Measurements from ENCODE around the gene SASH3.

The SASH3 gene

DNA sequence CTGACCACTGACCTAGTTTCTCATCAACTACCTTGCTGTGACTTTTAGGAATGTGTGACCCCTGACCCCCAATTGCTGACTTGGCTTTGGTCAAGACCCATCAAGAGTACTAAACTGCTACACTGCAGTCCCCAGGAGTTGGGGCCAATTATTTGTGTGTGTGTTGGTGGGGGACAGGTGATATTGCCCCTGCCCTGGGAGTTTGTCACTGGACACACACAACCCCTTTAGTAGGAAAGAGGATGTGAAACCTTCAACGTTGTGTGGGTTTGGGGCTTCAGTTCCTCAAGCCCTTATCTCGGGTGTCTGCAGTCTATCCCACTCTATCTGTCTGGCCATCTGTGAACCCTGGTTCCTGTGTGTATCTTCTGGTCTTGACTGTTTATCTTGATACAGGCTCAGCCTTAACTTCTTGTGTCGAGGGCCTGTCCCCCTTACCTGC, 6.5 kb downstream of the SASH3 start:
- Histone ChIP-seq H3K4me1 (ENCODE audit: control insufficient read depth in 1 of 2, insufficient read depth in 1 of 2, low read depth in 1 of 2, low read length in 1 of 2) (peaks cover 61 to 62% of the 10 kb centered on the region in 2 experiments), H3K4me3 (ENCODE audit: low read depth in 1 of 2, low read length in 1 of 2) (peak overlapping the region; percentile 71 to 93), H3K27ac (peak overlapping the region; percentile 99), H3K27me3 (no peaks in the 10 kb centered on the region), H3K36me3 (peaks cover 69% of the 10 kb centered on the region), H3K9me3 (no peaks in the 10 kb centered on the region)
- no peak for TF ChIP-seq CTCF (IDR thresholded peaks at IDR 0.05)

DNA sequence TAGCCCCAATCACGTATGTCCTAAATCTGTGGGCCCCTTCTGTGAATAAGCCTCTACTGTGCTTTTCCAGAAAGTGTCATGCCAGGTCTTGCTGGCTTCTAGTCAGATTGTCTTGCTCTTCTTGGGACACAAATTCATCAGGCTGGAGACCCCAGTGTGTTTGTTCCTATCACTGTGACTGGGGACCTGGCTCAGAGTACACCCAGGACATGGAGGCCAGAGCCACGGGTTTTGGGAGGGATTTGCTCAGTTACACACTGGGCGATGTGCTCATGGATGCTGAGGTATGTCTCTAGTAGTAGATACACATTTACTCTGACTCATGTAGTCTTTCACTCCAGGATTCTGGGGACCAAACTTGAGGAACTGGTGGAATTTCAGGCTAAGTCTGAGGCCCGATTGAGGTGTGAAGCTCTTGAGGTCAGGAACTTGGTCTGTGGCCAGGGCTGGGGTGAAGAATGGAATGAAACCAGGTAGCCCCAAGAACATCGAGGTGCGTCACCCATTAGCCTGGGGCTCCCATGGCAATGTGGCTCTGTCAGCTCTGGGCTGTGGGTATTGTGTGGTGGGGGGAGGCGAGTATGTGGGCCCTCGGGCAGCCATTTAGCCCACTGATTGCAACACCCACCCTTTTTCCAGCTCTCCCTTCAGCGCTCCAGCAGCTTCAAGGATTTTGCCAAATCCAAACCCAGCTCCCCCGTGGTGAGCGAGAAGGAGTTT, 7.7 kb downstream of the SASH3 start:
- Histone ChIP-seq H3K27ac (peak overlapping the region; percentile 53), H3K9me3 (no peaks in the 10 kb centered on the region), H3K4me3 (ENCODE audit: low read depth in 1 of 2, low read length in 1 of 2) (no peak overlapping the region), H3K27me3 (no peaks in the 10 kb centered on the region), H3K36me3 (peaks cover 81% of the 10 kb centered on the region), H3K4me1 (ENCODE audit: control insufficient read depth in 1 of 2, insufficient read depth in 1 of 2, low read depth in 1 of 2, low read length in 1 of 2) (peaks cover 50% of the 10 kb centered on the region in 2 experiments)
- no peak for TF ChIP-seq CTCF (IDR thresholded peaks at IDR 0.05)

GRCh38 chrX:129788527-129788926, 8.8 kb downstream of the SASH3 start:
- Histone ChIP-seq H3K4me1 (ENCODE audit: control insufficient read depth in 1 of 2, insufficient read depth in 1 of 2, low read depth in 1 of 2, low read length in 1 of 2) (peaks cover 40% of the 10 kb centered on the region in 2 experiments), H3K27me3 (no peaks in the 10 kb centered on the region), H3K36me3 (peaks cover 81% of the 10 kb centered on the region), H3K27ac (peak overlapping the region; percentile 53), H3K4me3 (ENCODE audit: low read depth in 1 of 2, low read length in 1 of 2) (no peak overlapping the region), H3K9me3 (no peaks in the 10 kb centered on the region)
- TF ChIP-seq CTCF (IDR thresholded peaks at IDR 0.05) = no peak

GRCh38 chrX:129790146-129790545, 10.4 kb downstream of the SASH3 start:
- peaks cover 84% of the 10 kb centered on the region for H3K36me3 ChIP-seq
- H3K9me3 ChIP-seq = no peaks in the 10 kb centered on the region
- H3K4me3 ChIP-seq (ENCODE audit: low read depth in 1 of 2, low read length in 1 of 2) = no peak overlapping the region
- peaks cover 24 to 25% of the 10 kb centered on the region in 2 experiments for H3K4me1 ChIP-seq (ENCODE audit: control insufficient read depth in 1 of 2, insufficient read depth in 1 of 2, low read depth in 1 of 2, low read length in 1 of 2)
- no peaks in the 10 kb centered on the region for H3K27me3 ChIP-seq
- H3K27ac ChIP-seq = peak overlapping the region; percentile 42
- TF ChIP-seq CTCF (IDR thresholded peaks at IDR 0.05) = no peak

- H3K27me3 ChIP-seq = no peaks in the 10 kb centered on the region
- H3K4me1 ChIP-seq (ENCODE audit: control insufficient read depth in 1 of 2, insufficient read depth in 1 of 2, low read depth in 1 of 2, low read length in 1 of 2) = peaks cover 17 to 18% of the 10 kb centered on the region in 2 experiments
- H3K36me3 ChIP-seq = peaks cover 86% of the 10 kb centered on the region
- no peak overlapping the region for H3K4me3 ChIP-seq (ENCODE audit: low read depth in 1 of 2, low read length in 1 of 2)
- no peaks in the 10 kb centered on the region for H3K9me3 ChIP-seq
- peak overlapping the region; percentile 42 for H3K27ac ChIP-seq
- no peak for TF ChIP-seq CTCF (IDR thresholded peaks at IDR 0.05)
Measured at GRCh38 chrX:129790808-129791207, 11.1 kb downstream of the SASH3 start.

Data from neutrophil (primary cell).